Activated CD4-positive, alpha-beta T cell treated with anti-CD3 and anti-CD28 coated beads, Interleukin-10, Interleukin-2, amounts not matched to agents 100 ng/mL and 50 ng/mL, durations not matched to agents 16 hours and 8 hours (primary cell): ENCODE data around the gene RTN4RL1.
A peak's percentile ranks its signal among the peaks of the same experiment; 100 is the strongest.

ENCODE experiments used
- DNase-seq: peaks from one replicate; pipeline ENCODE4 v3.0.0-alpha.2; 2020

The RTN4RL1 gene

GRCh38 chr17:2058586-2059546, 33.7 kb upstream of the RTN4RL1 start:
- DNase-seq = peak; percentile 71

GRCh38 chr17:2057760-2058585, 32.8 kb upstream of the RTN4RL1 start:
- no peak for DNase-seq

GRCh38 chr17:2057175-2057759, 32.1 kb upstream of the RTN4RL1 start:
- DNase-seq = no peak

GRCh38 chr17:2056206-2057174, 31.4 kb upstream of the RTN4RL1 start:
- peak; percentile 51 for DNase-seq

- no peak for DNase-seq
Observed at GRCh38 chr17:2055292-2056205, 30.4 kb upstream of the RTN4RL1 start.

- DNase-seq = peak; percentile 78
Observed at GRCh38 chr17:2054512-2055291, 29.6 kb upstream of the RTN4RL1 start, which contains the start of gene HIC1. Gene HIC1, plus strand, starts transcription at chr17:2055103. Its CDS starts 1,588 bp downstream, at chr17:2056691.

- no peak for DNase-seq
Observed at GRCh38 chr17:2054262-2054511, 29.1 kb upstream of the RTN4RL1 start.

- DNase-seq = peak; percentile 66
Observed at GRCh38 chr17:2053380-2054261, 28.5 kb upstream of the RTN4RL1 start.

- DNase-seq = no peak
Observed at GRCh38 chr17:2051933-2052559, 26.9 kb upstream of the RTN4RL1 start.

GRCh38 chr17:2051061-2051932, 26.2 kb upstream of the RTN4RL1 start:
- no peak for DNase-seq

GRCh38 chr17:2050300-2051060, 25.3 kb upstream of the RTN4RL1 start:
- peak; percentile 55 for DNase-seq

GRCh38 chr17:2049333-2050299, 24.5 kb upstream of the RTN4RL1 start:
- peak; percentile 85 for DNase-seq

GRCh38 chr17:2048805-2049204, 23.7 kb upstream of the RTN4RL1 start:
- no peak for DNase-seq

GRCh38 chr17:2047590-2047989, 22.5 kb upstream of the RTN4RL1 start:
- no peak for DNase-seq

GRCh38 chr17:2044263-2044894, 19.2 kb upstream of the RTN4RL1 start:
- DNase-seq = no peak
